Fibroblast of the aortic adventitia (primary cell): ENCODE measurements around the gene PRAC1. TPM values are rescaled to one million over a fixed set of nuclear protein-coding genes. Genes with fewer than 3 reads are reported as not detected.

Source experiments
- DNase-seq: peaks from one replicate; pipeline ENCODE4 v3.0.0-alpha.2; 2010; ENCODE audit warnings: low read depth
- H3K4me3 ChIP-seq: 2 replicates; pipeline ENCODE4 v1.5.1; 2011; ENCODE audit warnings: low read depth, mild to moderate bottlenecking, control low read depth, low read length, moderate library complexity
- total RNA-seq: library from RNA; depleted of rRNA; stranded (reverse); fragments of >200 nt; gene quantifications from 2 replicates; pipeline ENCODE4 v1.2.3, GENCODE V29; 2012; ENCODE audit warnings: low replicate concordance
- TF ChIP-seq, protein P1 (sequence below): IDR thresholded peaks from 2 replicates; pipeline ENCODE4 v1.5.1; 2011; ENCODE audit warnings: mild to moderate bottlenecking, low read length, control low read depth, inconsistent platforms; ENCODE audit not compliant: insufficient read depth

Gene PRAC1
- not detected in 2 replicates for total RNA-seq

DNA sequence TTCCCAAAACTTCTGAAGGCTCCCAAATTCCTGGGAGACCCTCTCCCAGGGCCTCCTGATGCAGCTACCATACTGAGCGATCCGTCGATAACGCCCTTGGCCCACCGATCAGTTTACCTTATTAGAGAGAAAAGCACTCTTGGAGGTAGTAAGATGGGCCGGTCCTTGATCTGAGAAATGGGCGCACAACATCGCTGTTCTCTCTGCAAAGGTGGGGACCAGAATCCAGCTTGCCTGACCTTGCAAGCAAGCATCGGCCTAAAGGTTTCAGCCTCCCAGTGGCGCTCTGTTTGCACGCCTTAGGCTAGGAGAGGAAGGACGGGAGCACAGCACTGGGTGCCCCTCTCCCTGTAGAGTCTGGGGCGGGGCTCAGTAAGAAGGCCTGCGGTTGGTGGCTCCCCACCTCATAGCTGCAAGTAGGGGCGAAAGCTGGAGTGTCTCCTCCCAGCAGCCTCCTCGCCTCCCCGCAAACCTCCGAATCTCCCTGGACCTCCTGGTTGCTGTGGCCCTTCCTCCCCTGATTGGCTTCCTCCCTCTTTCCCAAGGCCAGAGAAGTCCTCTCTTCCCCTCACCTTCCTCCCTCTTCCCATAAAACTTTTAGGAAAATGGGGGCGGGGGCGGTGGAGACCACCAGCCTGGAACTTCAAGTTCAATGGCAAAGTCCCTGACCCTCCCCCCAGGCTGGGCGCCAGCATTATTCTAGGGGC is at the start of gene PRAC1:
PRAC1 (minus strand) TSS at position 318 of the 707 bp plus-strand sequence; CDS start at position 192, 126 bp downstream.
- DNase-seq = no peak
- TF ChIP-seq, protein P1, sequence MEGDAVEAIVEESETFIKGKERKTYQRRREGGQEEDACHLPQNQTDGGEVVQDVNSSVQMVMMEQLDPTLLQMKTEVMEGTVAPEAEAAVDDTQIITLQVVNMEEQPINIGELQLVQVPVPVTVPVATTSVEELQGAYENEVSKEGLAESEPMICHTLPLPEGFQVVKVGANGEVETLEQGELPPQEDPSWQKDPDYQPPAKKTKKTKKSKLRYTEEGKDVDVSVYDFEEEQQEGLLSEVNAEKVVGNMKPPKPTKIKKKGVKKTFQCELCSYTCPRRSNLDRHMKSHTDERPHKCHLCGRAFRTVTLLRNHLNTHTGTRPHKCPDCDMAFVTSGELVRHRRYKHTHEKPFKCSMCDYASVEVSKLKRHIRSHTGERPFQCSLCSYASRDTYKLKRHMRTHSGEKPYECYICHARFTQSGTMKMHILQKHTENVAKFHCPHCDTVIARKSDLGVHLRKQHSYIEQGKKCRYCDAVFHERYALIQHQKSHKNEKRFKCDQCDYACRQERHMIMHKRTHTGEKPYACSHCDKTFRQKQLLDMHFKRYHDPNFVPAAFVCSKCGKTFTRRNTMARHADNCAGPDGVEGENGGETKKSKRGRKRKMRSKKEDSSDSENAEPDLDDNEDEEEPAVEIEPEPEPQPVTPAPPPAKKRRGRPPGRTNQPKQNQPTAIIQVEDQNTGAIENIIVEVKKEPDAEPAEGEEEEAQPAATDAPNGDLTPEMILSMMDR = no peak
- H3K4me3 ChIP-seq = no peak within 1 kb of the TSS

DNA sequence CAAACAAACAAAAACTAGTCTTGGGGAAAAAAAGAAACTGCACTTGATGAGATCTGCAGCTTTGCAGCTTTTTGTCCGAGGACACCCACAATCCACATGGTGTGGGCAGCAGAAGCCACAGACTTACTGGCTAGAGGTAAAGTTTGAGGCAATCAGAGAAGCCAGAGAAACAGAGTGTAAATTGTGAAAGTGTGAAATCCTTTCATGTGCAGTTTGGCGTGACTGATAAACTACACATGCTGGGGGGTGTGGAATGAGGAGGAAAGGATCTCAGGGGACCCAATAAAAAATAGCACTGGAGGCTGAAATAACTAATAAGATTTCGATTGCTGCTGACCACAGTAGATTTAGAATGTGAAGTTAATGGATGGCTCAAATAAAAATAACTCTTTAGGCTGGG is 48.6 kb upstream of the PRAC1 start:
- TF ChIP-seq, protein P1 = no peak
- DNase-seq = no peak
- no peak overlapping the region for H3K4me3 ChIP-seq

DNA sequence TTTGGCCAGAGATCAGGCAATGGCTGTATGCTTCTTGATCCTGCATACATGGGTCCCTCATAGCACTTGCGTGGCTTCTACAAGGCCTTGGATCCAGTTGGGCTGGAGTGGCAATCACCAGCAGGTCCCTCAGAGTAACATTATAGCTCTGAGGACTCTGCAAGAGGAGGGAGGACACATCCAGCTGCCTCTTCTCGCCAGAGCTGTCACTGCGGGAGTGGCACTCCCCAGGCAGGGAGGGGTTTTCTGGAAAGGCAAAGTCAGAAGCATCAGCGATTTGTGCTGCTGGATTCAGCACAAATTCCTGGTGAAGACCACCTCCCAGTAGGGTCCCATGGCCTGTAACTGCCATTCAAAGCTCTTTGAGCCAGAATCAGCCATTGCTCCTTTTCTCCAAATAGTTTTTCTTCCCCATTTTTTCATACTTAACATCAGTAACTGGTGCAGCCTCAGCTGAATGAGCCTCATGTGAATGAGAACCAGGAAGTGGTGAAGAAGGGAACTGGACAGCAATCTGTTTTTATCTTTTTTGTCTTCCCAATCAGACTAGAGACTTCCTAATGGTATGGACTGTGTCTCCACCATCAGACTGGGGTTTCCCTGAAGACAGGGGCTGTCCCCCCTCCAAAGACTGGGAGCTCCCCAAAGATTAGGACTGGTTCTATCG is 46.8 kb upstream of the PRAC1 start:
- DNase-seq = no peak
- H3K4me3 ChIP-seq = no peak overlapping the region
- TF ChIP-seq, protein P1 = no peak

DNA sequence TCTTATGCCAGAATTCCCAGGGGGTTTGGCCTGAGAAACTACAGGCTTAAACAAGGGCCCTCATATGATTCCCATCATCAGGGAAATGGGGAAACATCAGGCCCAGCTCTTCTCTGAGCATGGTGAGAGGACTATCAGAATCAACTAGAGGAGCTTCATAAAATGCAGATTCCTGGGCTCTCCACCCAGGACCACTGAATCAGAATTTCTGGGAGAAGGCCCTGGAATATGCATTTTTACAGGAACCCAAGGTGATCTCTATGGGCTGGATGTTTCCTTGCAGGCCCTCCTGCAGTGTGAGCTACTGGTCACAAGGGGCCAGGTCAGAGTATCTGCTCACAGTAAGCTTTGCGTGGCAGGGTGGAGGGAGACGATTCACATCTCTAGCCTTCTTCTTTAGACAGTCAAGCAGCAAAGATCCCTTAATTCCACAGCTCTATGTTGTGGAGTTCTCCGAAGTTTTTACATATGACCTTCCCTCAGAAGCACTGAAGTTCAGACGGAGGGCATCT is 45.0 kb upstream of the PRAC1 start:
- no peak overlapping the region for H3K4me3 ChIP-seq
- TF ChIP-seq, protein P1 = no peak
- no peak for DNase-seq

DNA sequence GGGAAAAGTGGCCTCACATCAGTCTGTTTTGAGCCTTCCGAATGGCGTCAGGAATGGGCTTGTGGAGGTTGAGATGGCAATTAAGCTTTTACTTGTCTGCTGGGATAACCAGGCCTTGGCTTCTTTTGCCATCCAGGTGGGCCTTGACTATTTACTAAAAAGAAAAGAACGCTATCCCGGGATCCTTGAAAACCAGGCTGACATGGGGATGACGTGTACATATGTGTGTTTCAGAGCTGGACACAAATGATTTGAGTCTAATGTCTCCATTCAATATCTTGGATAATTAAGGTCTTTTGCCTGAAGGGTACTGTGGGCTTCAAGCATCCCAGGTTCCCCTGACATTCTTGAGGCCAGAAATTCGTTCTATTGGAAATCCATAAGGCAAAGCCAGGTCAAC is 38.8 kb upstream of the PRAC1 start:
- no peak for DNase-seq
- H3K4me3 ChIP-seq = no peak overlapping the region
- TF ChIP-seq, protein P1 = no peak

DNA sequence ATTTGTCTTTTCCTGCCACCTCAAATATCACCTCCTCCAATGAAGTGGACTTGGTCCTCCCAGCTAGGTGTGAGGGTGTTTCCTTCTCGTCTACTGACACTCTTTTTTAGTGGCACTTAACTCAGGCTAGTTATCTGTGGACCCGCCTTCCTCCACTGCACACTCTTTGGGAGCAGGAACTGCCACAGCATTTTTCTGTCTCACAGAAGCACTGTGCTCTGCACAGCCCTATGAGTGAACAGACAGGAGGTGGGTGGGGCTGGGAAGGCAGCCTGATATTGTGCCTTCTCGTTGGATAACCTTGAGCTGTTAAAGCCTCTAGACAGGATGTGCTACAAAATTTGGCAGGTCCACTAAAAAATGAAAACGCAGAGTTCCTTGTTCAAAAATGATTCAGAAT is 38.1 kb upstream of the PRAC1 start:
- DNase-seq = no peak
- TF ChIP-seq, protein P1 = no peak
- no peak overlapping the region for H3K4me3 ChIP-seq
